ENCODE measurements around the gene EVA1A.

DNA sequence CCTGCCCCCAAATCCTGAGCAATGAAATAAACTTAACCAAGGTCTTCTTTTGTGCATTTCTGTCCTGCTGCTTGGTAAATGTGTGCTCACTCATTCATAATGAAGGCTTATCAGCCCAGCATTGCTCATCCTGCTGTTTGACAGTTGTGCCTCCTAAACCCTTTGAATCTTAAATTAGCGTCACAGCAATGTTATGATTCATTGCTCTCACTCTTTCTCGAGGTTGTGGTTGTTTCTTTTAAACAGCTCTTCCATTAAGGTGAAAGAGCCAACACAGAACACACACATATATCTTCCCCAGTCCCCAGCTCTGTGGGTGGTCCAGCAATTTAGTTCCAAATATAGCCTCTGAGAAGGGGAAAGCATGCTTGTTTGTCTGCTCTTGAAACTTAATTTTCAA, 84.0 kb downstream of the EVA1A start:
- TF ChIP-seq, protein P1, sequence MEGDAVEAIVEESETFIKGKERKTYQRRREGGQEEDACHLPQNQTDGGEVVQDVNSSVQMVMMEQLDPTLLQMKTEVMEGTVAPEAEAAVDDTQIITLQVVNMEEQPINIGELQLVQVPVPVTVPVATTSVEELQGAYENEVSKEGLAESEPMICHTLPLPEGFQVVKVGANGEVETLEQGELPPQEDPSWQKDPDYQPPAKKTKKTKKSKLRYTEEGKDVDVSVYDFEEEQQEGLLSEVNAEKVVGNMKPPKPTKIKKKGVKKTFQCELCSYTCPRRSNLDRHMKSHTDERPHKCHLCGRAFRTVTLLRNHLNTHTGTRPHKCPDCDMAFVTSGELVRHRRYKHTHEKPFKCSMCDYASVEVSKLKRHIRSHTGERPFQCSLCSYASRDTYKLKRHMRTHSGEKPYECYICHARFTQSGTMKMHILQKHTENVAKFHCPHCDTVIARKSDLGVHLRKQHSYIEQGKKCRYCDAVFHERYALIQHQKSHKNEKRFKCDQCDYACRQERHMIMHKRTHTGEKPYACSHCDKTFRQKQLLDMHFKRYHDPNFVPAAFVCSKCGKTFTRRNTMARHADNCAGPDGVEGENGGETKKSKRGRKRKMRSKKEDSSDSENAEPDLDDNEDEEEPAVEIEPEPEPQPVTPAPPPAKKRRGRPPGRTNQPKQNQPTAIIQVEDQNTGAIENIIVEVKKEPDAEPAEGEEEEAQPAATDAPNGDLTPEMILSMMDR (IDR thresholded peaks at IDR 0.05; ENCODE audit: borderline replicate concordance, extremely low read depth, low read length, poor library complexity, severe bottlenecking): no peak
- TF ChIP-seq EZH2 (IDR thresholded peaks at IDR 0.05; ENCODE audit: borderline replicate concordance, low read depth, low read length, severe bottlenecking): no peak
